Activated CD8-positive, alpha-beta memory T cell treated with anti-CD3 and anti-CD28 coated beads, Interleukin-2, amount 50 U/mL, for 48 hours (primary cell): ENCODE data around the gene GALNT12.

Experiments
- DNase-seq: peaks from one replicate; pipeline ENCODE4 v3.0.0-alpha.2; 2020

Gene GALNT12

GRCh38 chr9:98805506-98806272, 1.8 kb upstream of the GALNT12 start:
- no peak for DNase-seq

- no peak for DNase-seq
Observed at GRCh38 chr9:98806394-98807035, 955 bp upstream of the GALNT12 start.

GRCh38 chr9:98807814-98808195, 335 bp downstream of the GALNT12 start:
- no peak for DNase-seq

- no peak for DNase-seq
Observed at GRCh38 chr9:98808411-98808815, 943 bp downstream of the GALNT12 start.

- no peak for DNase-seq
Observed at GRCh38 chr9:98808875-98809274, 1.4 kb downstream of the GALNT12 start.

GRCh38 chr9:98809311-98810101, 2.0 kb downstream of the GALNT12 start:
- DNase-seq: no peak

GRCh38 chr9:98810102-98810842, 2.8 kb downstream of the GALNT12 start:
- no peak for DNase-seq

- no peak for DNase-seq
Observed at GRCh38 chr9:98811051-98811650, 3.7 kb downstream of the GALNT12 start.

GRCh38 chr9:98815391-98815951, 8.0 kb downstream of the GALNT12 start:
- DNase-seq: no peak

- DNase-seq: no peak
Observed at GRCh38 chr9:98818764-98819163, 11.3 kb downstream of the GALNT12 start.

GRCh38 chr9:98819231-98819630, 11.8 kb downstream of the GALNT12 start:
- no peak for DNase-seq

- DNase-seq: no peak
Observed at GRCh38 chr9:98821831-98822230, 14.4 kb downstream of the GALNT12 start.

- DNase-seq: no peak
Observed at GRCh38 chr9:98822661-98823060, 15.2 kb downstream of the GALNT12 start.

GRCh38 chr9:98823666-98824334, 16.3 kb downstream of the GALNT12 start:
- no peak for DNase-seq

GRCh38 chr9:98825414-98825813, 17.9 kb downstream of the GALNT12 start:
- no peak for DNase-seq

GRCh38 chr9:98826716-98827115, 19.2 kb downstream of the GALNT12 start:
- no peak for DNase-seq

GRCh38 chr9:98829766-98830165, 22.3 kb downstream of the GALNT12 start:
- no peak for DNase-seq

GRCh38 chr9:98830554-98830953, 23.1 kb downstream of the GALNT12 start:
- DNase-seq: no peak

- no peak for DNase-seq
Observed at GRCh38 chr9:98831696-98832095, 24.2 kb downstream of the GALNT12 start.

GRCh38 chr9:98832768-98833089, 25.3 kb downstream of the GALNT12 start:
- DNase-seq: no peak

GRCh38 chr9:98833090-98833956, 25.9 kb downstream of the GALNT12 start:
- DNase-seq: no peak
